AG09319 (cell line): ENCODE results near the gene NEURL1B.

ENCODE experiments used
- DNase-seq: peaks from one replicate; pipeline ENCODE4 v3.0.0-alpha.2; 2010; ENCODE audit warnings: low read depth; ENCODE audit errors: extremely low read depth
- CTCF ChIP-seq: IDR thresholded peaks from 2 replicates; pipeline ENCODE4 v1.5.1; 2011; ENCODE audit warnings: low read depth, mild to moderate bottlenecking, inconsistent platforms, low read length, moderate library complexity

The NEURL1B gene

GRCh38 chr5:172689218-172689572, 48.1 kb downstream of the NEURL1B start:
- TF ChIP-seq CTCF, result no peak
- DNase-seq, result no peak

GRCh38 chr5:172689801-172690200, 48.7 kb downstream of the NEURL1B start:
- no peak for TF ChIP-seq CTCF
- no peak for DNase-seq

GRCh38 chr5:172690258-172691075, 49.4 kb downstream of the NEURL1B start:
- DNase-seq, result no peak
- no peak for TF ChIP-seq CTCF

- DNase-seq, result no peak
- TF ChIP-seq CTCF, result no peak
These were observed 50.8 kb downstream of the NEURL1B start for GRCh38 chr5:172691886-172692285.

- no peak for TF ChIP-seq CTCF
- DNase-seq, result no peak
These were observed 51.4 kb downstream of the NEURL1B start for GRCh38 chr5:172692451-172692850.

GRCh38 chr5:172692981-172693380, 51.9 kb downstream of the NEURL1B start:
- no peak for TF ChIP-seq CTCF
- DNase-seq, result no peak

GRCh38 chr5:172694061-172694460, 53.0 kb downstream of the NEURL1B start:
- TF ChIP-seq CTCF, result no peak

More at GRCh38 chr5:172694061-172694460, 53.0 kb downstream of the NEURL1B start:
- DNase-seq, result no peak
